8988T (cell line): Measurements from ENCODE around the gene MPDU1.
"Not testable (repeated sequence)": the region's sequence is repeated elsewhere in the genome, so short reads cannot be mapped to it uniquely, and the experiment has no call there.

Experiments
- DNase-seq: peaks from one replicate; pipeline ENCODE4 v3.0.0; 2011

The MPDU1 gene

DNA sequence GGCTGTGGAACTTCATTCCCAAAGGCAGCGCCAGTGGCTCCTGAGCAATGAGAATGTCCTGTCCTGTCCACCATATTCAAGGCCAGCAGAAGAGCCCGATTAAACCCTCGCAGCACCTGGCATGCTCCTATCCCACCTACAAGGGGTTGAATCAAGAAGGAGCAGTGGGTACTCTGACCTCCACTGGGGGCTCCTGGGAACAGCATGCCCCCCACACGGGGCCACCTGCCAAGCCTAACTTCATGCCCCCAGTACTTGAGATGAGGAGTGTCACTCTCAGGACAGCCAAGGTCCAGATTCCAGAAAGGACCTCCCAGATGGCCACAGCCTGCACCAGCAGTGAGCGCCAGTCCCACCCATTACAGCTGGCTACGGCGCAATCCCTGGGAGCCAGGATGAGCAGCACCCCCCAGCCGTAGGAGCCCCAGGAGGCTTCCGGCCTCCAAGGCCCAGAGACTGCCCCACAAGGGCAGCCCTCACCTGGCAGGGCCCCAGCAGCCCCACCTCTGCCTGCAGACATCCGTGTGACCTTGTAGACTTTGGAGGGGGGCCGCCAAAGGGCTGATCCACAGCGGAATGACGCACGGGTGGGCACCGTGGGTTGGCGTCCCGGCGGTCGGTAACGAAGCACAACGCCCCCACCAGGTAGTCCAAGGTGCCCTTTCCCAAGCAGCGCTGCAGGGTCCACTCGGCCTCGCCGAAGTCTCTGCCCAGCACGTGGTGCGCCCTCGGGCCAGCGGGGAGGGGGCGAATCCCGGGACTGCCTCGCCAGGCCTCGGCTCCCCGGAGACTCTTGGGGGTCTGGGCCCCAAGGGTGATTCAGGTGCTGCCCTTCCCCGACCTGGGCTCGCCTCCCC, 1.0 kb upstream of the MPDU1 start:
- DNase-seq, result no peak

DNA sequence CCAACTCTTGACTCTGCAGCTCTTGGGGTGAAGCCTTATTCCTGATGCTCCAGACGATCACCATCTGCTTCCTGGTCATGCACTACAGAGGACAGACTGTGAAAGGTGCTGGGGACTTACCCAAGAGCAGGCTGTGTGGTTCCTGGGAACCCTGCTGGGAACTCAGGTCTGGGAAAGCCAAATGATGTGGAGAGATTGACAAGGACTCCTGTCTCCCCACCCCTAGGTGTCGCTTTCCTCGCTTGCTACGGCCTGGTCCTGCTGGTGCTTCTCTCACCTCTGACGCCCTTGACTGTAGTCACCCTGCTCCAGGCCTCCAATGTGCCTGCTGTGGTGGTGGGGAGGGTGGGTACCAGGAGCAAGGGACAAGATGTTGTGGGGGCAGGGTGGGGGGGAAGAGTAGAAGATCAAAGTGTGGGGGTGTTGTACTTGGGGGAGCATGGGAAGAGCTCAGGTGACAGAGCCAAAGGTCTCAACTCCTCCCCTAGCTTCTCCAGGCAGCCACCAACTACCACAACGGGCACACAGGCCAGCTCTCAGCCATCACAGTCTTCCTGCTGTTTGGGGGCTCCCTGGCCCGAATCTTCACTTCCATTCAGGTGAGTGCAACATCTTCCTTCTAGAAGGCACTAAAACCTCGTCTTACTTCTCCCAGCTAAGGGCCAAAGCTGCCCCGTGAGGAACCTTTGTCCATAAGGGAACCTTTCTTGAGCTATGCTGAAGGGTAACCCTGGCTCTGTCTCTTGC, 3.2 kb downstream of the MPDU1 start:
- DNase-seq, result peak; percentile 84

DNA sequence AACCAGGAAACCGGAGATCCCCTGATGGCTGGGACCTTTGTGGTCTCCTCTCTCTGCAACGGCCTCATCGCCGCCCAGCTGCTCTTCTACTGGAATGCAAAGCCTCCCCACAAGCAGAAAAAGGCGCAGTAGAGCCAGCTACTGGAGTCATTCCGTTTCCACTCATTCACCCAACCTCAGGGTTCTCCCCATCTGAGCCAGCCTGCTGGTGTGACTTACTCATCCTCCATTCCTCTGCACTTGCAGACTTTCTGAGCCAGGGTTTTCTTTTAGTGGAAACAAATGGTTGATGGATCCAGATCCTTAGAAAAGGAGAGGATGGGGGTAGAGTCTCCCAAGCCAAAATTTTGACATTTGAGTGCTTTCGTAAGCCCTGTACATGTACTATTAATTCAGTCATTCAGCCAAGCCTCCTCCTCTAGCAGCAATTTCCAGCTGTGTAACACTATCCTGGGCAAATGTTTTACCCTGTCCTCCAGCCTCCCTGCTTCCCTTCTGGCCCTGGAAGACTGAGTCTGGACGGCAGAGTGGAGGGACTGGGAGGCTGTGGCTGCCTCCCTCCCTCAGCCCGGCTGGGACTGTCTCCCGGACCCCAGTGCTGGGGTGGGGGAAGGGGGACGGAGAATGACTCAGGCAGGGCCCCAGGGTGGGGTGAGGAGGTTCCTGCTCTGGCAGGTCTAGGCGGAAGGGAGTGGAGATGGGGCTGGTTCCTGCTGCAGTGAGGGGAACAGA, 3.9 kb downstream of the MPDU1 start:
- no peak for DNase-seq

DNA sequence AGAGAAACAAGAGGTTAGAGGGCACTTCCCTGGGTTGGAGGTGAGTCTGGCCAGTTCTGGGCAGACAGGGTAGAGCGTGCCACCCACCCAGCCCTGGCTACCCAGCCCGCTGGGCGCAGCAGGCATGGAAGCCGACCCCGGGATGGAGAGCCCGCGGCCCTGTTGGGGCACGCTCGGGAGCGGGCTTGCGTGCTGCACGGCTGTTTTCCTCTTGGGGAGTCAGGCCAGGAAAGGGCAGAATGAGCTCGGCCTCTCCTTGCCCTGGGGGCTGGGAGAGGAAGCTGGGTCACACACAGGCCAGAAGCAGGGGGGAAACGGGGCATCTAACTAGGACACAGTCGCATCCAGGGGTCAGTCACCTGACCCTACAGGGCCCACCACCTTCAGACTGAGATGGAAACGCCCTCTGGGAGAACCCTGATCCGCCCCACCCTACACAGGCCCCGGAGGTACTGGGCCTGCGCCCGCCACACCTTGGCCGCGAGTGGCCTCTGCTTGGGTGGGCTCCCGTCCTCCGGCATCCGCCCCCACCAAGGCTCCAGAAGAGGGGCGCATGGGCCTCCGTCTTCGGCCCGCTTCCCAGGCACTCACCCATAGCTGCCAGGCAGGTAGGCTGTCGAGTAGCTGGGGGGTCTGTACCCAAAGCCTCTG, 5.0 kb downstream of the MPDU1 start:
- no peak for DNase-seq

DNA sequence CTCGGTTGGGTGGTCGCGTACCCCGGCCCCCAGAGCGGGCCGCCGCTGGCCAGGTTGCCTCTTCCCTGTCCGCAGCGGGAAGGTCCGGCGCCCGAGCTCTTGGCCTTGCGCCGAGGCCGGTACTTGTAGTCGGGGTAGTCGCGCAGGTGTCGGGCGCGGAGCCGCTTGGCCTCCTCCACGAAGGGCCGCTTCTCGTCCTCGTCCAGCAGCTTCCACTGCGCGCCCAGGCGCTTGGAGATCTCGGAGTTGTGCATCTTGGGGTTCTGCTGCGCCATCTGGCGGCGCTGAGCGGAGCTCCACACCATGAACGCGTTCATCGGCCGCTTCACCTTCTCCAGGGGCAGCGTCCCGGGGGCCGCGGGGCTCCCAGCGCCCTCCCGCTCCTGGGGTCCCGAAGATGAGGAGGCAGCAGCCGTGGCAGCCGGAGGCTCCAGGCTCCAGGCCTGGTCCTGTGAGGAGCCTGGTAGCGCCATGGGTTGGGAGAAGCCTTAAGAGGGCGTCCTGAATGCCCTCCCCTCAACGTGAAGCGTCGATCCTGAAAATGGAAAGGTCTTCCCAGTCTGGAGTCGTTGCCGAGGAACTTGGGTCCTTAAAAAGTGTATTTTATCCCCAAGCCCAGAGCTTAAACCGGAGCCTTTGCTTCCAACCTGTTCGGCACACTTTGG, 5.7 kb downstream of the MPDU1 start:
- DNase-seq, result peak; percentile 70

DNA sequence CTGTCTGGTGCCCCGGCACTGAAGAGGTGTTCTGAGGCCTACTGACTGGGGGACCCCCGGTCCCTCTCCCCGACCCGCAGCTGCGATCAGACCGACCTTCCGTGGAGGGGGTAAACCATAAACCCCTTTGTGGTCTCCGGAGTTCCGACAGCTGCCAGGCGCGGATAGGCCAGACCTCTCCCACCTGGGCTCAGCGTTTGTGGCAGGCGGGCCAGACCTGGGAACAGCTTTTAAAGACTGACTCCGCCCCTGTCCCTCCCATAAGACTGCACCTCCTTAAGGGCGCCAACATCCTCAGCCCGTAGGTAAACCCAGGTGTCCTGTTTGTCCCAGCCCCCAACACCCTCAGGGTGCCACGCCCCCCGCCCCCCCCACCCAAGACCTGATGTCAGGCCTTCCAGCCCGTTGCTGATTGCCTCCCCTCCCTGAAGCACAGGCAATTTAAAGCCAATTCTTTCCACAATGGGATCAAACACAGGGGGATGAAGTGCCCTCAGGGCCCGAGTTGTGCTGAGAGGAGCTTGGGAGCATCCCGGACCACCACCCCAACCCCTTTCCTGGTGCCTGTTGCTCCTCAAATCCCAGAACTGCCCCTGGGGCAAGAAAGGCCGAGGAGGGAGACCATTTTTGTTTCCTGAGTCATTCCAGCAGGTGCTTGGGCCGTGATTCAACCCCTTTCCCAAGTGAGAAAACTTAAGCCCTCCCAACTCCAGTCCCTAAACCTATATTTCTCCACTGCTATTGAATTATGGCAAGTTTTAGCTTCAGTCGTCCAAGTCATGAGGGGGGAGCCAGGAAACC, 6.4 kb downstream of the MPDU1 start, which contains the start of gene SOX15:
Gene SOX15 (minus strand): TSS at position 204 of the 801 bp plus-strand sequence. CDS start 418 bp downstream, outside the sequence.
- peak; percentile 67 for DNase-seq

DNA sequence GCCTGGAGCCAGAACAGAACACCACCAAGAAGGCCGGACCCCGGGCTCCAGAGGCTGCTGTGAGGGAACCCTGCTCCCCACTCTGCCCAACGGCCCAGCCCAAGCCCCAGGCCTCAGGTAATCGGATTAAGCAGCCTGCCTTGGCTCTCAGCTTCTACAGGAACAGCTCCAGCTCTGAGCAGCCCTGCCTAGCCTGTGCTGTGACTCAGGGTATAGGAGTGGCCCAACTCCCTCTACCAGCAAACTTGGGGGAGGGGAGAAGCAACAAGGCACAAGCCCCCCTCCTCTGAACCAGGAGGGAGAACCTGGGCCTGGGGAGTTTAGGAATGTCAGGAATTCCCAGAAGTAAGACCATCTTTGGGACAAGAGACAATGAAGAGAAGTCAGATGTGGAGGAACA, 7.1 kb downstream of the MPDU1 start:
- peak; percentile 69 for DNase-seq

DNA sequence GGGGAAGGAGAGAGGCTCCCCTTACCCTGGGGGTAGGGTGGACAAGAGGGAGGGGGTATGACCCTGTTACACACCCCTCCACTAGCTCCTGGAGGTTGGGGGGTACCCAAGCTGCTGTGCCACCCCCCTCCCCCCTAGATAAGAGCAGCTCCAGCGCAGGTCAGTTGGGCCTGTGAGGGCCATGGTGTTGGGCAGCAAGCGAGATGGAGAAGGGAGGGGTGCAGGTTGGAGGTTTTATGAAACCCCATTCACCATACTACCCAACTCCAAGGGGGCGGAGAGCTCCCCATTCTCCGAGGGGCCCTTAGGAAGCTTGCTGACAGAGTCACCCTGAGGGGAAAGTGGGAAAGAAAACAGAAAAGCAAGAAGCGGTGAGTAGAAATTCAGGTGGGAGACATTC, 7.9 kb downstream of the MPDU1 start:
- no peak for DNase-seq

DNA sequence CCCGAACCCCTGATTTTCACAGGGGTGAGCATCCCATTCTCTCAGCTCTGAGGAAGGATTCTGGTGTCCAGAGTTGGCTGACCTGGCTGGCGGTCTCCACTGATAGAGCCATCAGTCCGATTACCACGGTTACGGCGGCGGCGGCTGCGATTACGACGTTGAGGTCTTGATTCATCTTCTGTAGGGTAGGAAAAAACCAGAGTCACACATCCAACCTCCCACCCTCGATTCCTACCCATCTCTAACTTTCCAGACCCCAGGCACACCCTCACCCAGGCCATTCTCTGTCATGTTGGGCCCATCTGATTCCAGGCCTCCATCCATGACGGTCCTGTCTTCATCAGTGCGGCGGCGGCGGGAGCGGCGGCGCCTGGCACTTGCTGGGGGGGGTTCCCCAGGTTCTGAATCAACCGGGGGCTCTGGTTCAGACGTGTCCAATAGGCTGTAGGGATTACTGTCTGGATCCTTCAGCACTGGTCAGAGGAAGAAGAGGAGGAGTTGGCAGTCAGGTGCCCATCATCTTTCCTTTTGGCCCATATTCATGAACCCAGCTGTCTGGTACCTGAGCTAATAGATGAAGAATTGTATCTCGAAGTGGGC, 8.9 kb downstream of the MPDU1 start:
- no peak for DNase-seq

DNA sequence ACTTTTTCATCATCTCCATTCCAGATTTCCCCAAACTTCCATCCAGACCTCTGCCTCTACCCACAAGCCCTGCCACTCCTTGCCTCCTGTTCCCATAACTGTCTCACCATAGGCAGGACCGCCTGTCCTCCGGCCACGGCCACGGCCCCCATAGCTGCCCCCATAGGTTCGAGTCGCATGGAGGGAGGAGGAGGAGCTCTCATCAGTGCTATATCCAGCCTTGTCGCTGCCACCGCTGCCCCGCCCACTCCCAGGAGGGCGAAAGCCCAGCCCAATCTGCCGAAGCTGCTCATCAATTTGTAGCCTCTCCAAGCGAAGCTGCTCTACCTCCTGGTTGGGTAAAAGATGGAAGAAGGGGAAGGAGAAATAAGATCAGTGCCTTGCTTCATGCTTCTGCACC, 9.6 kb downstream of the MPDU1 start:
- no peak for DNase-seq

DNA sequence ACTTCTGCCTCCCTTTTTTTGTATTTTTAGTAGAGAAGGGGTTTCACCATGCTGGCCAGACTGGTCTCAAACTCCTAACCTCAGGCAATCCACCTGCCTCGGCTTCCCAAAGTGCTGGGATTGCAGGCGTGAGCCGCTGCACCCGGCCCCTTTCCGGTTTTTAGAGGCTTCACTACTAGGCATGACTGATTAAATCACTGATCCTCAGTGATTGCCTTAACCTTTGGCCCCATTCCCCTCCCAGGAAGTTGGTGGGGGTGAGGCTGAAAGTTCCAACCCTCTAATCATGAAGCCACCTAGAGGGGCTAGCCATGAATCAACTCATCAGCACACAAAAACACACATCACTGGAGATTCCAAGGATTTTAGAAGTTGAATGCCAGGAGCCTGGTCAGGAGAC, 13.9 kb downstream of the MPDU1 start:
- not testable (repeated sequence) for DNase-seq

DNA sequence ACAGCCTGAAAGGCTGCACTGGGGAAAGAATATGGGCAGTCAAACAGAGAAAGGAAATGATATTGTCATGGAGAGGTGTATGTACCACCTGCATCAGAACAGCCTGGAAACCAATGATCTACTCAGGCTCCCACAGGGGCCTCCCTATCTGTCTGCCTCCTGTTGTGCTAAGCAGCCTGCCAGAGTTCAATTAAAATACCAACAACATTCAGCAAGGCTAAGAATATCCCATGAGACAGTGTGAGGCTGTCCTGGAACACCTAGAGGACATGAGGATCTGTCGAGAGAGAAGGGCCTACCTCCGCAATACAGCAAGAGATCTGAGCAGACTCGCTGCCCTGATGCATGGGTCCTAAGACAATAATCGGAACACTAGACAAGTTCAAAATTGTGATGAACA, 22.6 kb downstream of the MPDU1 start:
- no peak for DNase-seq

DNA sequence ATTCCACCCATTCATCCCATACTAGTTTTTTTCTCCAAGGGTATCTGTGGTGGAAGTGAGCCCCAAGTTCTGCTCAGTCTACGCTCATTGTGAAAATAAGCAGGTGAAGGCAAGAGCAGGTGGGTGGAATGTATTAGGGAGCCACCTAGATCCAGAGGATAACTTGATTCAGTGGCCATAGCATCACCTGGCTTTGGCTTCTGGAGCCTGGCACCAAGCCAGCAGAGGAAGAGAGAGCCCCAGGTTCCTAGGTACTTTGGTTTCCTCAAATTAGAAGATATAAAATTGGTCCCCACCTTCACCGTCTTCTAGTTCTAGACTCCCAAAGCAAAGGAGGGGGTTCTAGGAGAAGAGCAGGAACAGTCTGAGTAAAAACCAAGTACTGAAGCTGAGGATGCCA, 27.0 kb downstream of the MPDU1 start:
- DNase-seq, result no peak

DNA sequence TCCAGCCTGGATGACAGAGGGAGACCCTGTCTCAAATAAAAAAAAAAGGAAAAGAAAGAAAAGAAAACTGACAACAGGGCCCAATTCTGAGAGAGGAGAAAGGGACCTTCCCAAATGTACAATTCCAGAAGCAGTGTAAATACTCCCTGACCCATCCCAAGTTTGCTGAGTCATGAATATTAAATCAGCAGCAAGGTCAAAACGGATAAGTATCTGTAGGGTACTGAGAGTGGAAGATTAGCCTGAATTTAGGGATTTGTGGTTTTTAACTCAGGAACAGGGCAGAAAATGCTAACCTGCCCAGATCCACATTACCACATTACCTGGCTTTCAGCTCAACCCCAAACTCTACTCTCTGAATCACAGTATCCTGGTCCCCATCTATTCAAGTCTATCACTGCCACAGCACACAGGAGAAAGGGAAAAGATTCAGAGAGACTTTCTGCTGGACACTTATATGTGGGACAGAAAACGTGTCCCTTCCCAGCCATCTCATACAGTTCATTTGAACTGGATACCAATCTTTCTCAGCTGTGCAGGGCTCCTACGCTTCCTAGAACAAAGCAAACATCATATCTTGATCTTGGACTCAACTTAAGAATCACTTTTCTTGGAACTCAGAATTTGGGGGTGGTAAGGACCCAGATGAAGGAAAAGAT, 28.1 kb downstream of the MPDU1 start:
- no peak for DNase-seq

DNA sequence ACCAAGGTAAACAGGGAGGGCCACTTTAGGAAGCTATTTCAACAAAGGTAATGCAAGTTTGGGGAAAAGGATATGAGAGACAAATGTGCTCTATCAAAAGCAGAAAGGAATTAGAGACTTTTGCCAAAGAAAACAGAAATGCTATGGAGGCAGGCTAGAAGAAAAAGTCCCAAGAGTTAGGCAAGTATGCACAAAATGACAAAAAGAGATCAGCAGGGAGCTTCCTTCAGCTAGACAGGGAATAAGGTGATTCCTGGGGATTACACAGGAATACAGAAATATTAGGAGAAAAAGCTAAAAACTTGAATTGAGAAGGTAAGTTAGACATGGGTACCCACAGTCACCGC, 28.6 kb downstream of the MPDU1 start:
- no peak for DNase-seq

DNA sequence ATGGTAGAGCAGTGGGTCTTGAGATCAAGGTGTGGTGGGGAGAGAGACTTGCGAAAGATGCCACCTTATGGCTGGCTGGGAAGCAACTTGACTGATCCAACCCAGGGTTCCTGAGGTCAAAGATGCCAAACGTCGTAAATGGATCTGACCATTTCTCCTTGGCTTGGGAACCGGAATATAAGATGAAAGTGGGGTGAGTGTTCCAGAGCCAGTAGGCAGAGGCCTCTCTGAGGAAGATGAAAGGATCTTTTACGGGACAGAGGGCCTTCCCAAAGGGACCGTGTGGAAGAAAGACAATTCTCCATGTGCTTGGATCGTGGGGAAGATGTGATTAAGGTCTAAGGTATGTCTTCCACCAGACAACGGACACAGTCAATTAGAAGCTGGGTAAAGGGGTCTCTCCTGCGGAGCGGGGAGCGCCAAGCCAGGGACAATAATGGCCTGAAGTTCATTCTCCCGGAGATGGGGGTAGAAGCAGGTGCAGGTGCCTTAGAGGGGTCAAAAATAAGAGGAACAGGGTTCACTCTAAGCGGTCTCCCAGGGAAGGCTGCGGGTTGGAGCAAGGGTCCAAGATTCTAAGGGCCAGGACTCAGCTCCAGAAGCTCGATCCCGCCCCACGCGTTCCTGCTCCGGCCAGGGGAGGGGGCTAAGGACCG, 30.2 kb downstream of the MPDU1 start:
- DNase-seq, result no peak

DNA sequence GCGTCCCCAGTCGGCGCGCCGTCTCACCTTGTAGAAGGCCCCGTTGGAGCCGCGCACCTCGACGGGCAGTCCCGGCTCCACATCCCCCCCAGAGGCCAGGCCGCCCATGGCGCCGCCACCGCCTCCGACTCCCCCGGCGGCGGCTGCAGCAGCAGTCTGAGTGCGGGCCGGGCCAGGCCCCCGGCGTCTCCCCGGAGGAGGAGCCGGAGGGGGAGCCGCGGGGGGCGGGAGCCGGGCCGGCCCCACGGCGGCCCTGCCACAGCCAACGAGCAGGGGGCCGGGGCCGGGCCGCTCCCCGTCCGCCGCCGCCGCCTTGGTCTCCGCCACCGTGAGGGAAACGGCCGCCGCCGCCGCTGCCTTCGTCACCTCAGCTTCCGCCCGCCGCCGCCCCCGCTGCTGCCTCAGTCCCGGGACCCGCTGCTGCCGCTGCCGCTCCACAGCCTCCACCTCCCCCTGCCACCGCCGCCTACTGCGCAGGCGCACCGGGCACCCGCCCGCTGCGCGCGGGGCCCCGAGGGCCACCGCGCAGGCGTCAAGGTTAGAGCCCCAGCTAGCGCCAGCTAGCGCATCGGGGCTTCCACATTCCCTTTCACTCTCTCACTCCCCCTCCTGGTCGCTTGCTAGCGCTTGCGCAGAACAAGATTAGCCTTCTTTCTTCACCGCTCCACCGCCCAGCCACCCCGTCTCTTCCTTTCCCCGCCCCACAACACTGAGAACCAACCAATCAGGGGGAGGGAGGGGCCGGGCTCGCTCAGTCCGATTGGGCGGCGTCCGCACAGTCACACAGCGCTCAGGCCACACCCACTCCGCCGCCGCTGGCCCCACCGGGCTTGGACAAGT, 31.0 kb downstream of the MPDU1 start, which contains the start of gene FXR2:
Gene FXR2 (minus strand): TSS at position 473 of the 840 bp plus-strand sequence. CDS start 365 bp downstream, at position 108.
- DNase-seq, result peak; percentile 96

DNA sequence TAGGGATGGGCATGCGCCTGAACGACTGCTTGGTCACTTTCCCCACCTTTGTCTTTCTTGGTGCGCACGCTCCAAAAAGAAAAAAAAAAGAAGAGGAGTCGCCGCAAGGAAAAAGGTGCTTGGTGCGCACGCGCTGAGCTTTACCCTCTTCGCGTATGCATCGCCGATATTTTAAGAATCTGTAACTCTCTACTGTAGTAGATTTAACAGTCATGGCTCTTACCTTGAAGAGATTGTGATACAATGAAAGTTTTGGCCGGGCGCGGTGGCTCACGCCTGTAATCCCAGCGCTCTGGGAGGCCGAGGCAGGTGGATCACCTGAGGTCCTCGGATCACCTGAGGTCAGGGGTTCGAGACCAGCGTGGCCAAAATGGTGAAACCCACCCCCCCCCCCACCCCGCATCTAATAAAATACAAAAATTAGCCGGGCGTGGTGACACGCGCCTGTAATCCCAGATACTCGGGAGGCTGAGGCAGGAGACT, 31.7 kb downstream of the MPDU1 start:
- DNase-seq, result no peak

DNA sequence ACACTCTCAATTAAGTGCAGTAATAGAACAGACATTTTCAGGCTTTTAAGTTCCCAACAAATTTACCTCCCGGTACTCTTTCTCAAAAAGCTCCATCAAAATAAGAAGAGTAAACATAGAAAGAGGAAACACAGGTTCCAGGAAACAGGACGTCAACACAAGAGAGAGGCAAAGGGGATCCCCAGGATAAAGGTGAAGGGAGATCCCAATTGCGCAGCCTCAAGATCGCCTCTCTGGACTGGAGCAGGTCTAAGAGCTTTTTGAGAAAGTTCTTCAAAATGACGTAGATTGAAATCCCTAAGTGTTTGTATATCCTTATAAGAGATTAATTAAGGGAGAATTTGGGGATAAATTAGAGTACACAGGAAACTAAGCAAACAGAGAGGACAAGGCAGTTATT, 35.0 kb downstream of the MPDU1 start:
- DNase-seq, result no peak
